Activated CD8-positive, alpha-beta memory T cell treated with anti-CD3 and anti-CD28 coated beads for 24 hours (primary cell): ENCODE data around the gene PTBP3.
"Not testable (repeated sequence)": the region's sequence is repeated elsewhere in the genome, so short reads cannot be mapped to it uniquely, and the experiment has no call there.

Experiments used
- DNase-seq: peaks from one replicate; pipeline ENCODE4 v3.0.0-alpha.2; 2020

The PTBP3 gene

DNA sequence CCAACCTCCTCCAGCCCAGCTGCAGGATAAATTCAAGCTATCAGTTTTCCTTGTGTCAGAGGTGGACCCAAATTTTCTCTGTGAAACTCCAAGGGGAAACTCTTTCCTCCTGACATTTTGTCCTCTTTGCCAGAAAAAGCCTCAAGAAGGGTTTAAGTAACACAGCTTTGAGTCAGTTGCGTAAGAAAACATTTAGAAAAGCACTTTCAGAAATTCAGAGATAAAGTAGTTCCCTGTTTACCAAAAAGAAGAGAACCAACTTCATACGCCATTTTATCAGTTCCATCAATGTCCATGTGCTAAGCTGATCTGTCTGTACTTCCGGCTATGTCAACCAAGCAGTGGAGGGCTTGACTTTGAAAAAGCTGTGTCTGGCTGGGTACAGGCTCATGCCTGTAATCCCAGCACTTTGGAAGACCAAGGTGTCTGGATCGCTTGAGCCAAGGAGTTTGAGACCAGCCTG is 138.4 kb downstream of the PTBP3 start:
- no peak for DNase-seq

DNA sequence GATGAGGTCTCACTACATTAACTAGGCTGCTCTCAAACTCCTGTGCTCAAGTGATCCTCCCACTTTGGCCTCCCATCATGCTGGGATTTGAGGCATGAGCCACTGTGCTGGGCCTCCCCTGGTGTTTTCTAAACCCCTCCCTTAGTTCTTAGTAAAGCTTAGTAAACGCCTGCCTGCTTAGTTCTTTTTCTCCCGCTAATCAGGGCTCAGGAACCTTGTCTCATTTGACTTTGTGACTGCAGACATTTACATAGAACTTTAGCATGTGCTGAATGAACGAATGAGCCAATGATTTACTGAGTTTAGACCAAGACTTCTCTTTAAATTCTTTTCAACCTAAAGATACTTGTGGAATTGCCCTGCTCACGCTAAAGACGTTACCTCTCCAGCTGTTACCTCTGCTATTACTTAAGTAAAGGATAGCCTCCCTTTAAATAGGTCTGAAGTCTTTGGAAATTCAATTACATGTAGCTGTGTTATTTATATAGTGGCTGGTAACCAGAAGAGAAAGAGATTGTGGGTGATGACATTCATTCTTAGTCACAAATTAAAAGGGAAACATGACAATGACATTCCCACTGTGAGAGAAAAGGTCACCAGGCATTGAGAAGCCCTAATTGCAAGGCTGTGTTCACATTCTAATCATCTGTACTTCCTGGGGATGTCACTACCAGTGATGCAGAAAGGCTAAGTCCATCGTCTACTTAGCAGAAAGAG is 139.7 kb downstream of the PTBP3 start:
- no peak for DNase-seq

- DNase-seq = not testable (repeated sequence)
Observed at GRCh38 chr9:112190320-112190719, 143.1 kb downstream of the PTBP3 start.

DNA sequence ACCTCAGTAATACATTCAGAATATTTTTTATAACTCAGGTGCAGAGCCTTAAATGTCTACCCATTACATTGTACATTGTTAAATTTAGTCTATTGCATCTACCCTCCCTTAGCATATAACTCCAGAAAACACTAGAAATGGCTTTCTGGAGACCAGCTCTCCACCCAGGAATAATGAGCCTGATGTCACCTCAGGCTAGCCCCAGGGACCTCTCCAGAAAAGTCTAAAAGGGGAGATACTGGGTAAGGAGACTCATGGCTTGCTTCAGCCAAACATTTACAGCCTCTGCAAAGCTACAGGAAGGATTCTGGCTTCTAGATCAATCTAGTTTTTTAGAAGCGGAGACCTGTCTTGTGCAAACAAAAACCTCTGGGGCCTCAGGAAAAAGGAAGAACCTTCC is 144.5 kb downstream of the PTBP3 start:
- DNase-seq = no peak

DNA sequence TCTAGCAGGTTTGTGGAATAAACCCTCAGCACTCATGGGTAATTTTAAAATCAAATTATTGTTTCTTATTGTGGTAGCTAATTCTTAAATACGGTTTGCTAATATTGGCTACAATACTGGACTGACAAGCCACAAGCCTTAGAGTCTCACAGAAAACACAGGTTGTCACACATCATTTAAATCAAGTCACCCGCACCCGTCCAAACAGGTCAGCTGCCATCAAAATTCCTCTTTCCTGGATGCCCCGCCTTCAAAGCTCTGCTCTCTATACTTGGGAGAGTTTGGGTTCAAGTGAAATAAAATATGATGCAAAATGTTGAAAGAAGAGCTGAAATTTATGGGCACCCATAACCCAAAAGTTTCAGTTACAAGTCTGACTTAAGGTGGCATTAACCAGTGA is 146.0 kb downstream of the PTBP3 start:
- DNase-seq = no peak

DNA sequence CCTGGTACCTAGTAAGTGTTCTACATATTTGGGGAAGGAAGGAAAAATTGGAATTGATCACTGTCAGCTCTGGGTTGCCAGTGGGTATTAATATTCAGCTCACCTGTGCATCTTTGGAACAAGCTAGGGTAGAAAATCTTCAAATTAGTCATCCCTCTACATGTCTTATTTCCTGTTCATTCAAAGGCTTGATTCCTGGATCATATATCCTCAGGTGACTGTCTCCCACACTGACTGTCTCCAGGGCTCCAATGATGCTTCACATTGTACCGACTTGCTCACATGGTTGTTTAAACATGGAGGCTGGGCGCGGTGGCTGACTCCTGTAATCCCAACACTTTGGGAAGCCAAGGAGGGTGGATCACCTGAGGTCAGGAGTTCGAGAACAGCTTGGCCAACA is 146.7 kb downstream of the PTBP3 start:
- DNase-seq = no peak

GRCh38 chr9:112184946-112185345 is 148.5 kb downstream of the PTBP3 start:
- no peak for DNase-seq

GRCh38 chr9:112184221-112184620 is 149.2 kb downstream of the PTBP3 start:
- DNase-seq = no peak

DNA sequence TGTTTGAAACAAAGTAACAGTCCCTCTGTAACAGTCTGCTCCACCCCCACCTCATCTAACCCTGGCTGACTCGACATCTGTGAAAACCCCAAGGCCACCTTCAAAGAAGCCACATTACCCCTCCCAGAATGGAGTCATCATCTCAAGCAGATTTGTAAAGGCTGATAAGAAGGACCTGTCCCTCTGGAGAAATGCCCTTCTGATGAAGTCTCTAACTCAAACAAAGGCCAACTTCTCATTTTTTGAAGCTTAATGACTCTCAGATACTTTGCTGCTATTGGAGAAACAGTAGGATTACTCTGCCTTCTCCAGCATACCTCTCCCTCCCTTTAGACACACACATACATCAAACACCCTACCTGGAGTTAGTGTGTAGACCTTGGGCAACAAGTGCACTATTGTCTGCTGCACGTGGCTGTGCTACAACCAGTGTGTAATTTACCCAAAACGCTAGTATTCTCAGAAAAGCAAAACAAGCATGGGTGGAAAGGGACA is 153.0 kb downstream of the PTBP3 start:
- DNase-seq = peak; percentile 64

DNA sequence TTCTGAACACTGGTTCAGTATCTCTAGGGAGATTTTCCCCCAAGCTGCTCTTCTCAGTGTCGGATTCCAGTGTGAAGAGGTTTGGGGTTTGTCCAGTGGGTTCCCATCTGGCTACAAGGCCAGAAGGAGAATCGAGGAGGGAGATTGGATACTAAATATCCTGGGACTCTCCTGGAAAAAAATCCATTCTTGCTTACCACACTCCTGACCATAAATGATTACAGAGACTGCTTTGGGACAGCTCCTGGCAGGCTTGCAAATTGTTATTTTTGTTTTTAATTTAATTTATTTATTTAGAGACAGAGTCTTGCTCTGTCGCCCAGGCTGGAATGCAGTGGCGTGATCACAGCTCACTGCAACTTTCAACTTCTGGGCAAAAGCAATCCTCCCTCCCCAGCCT is 153.6 kb downstream of the PTBP3 start:
- no peak for DNase-seq

DNA sequence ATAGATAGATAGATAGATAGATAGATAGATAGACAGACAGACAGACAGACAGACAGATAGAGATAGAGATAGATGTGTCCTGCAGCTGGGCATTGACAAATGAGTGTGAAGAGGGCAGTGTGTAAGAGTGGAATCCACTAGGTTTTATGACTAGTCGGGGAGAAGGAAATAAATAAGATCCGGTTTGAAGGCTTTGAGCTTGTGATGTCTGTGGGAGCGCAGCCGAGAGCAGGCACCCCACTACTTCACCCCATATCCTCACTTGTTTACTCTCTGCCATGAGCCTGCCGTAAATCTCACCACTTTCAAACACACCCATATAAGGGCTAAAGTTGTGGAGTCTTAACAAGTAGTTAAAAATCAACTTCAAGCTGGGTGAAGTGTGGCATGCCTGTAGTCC is 156.9 kb downstream of the PTBP3 start:
- DNase-seq = no peak

- DNase-seq = no peak
Observed at GRCh38 chr9:112175796-112176315, 157.6 kb downstream of the PTBP3 start.

GRCh38 chr9:112174965-112175795 is 158.2 kb downstream of the PTBP3 start, which contains the start of gene SUSD1:
Gene SUSD1 (minus strand): TSS chr9:112175297. CDS start chr9:112175235, 62 bp downstream.
- DNase-seq = peak; percentile 74

DNA sequence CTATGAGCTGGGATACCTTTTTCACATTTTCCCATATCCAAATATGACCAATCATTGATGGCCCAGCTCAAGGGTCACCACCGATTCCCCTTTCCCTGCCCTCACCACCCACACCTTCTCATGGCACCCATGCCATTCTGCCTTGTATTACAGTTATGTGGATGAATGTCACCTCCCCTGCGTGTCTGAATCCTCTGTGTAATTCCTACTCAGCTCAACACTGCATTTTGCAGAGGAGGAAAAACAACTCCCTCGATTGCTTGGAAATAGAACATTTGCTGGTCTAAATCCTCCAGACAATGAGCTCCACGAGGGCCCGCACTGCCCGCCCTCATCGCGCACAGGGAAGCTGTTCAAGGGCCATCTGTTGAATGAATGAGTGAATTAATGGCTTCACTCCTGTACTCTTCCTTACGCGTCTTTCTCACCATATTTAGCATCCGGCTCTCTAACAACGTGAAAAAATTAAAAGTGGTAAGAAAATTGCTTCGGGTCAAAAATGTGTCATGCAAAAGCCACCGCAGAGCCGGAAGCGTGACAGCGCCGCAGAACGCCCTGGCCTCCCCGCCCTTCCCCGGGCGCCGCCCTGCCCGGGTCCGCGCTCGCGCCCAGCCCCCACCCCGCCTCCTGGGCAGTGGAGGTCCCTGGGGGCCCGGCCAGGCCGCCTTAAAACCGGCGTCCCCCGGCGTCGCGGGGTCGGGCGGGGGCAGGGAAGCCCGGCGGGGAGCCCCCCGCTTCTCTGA is 159.0 kb downstream of the PTBP3 start:
- DNase-seq = peak; percentile 87

DNA sequence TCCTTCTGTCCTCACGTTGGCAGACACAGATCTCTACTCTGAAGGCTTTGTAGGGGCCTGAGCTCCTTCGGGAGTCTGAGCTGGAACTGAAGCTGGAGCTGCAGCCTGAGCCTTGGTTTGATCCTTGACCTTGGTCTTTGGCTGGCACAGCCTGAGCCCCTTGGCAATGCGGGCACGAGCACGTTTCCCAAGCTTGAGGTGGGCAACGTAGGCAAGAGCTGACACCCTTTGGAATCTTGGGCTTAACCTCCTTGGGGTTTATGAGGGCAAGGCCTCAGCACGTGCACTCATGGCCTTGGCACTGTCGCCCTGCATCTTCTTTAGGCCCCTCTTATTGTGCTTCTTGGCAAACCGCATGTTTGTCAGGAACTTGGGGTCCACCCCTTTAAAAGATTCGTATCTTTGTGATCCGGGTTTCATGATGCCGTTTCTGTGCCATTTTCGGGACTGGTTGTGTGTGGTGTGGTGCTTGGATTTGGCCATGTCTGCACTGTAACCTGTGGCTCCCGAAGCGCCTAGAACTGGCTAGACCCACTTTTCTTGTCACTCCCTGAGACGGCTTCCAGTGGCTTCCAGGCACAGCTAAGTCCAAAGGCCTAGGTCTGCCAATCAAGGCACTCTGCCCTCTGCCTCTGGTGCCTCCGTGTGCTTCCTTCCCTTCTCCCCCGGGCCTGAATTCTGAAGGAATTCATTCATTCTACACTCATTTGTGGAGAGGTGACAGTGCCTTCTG is 159.8 kb downstream of the PTBP3 start:
- DNase-seq = no peak

GRCh38 chr9:112170968-112171367 is 162.5 kb downstream of the PTBP3 start:
- no peak for DNase-seq

- DNase-seq = no peak
Observed at GRCh38 chr9:112170235-112170634, 163.2 kb downstream of the PTBP3 start.

GRCh38 chr9:112169368-112169767 is 164.1 kb downstream of the PTBP3 start:
- DNase-seq = no peak

- no peak for DNase-seq
Observed at GRCh38 chr9:112168197-112168596, 165.2 kb downstream of the PTBP3 start.
